WTC11 (cell line): ENCODE data around the gene KCNH3.

Experiments used
- CREB1 ChIP-seq: sonication (generic); formaldehyde crosslinking; IDR thresholded peaks from 2 replicates; pipeline ENCODE4 v1.8.0; 2023; ENCODE audit warnings: mild to moderate bottlenecking, missing genetic modification reagents
- GABPB1 ChIP-seq: sonication (generic); formaldehyde crosslinking; IDR thresholded peaks from 2 replicates; pipeline ENCODE4 v1.8.1; 2023; ENCODE audit warnings: mild to moderate bottlenecking, missing genetic modification reagents
- GTF2I ChIP-seq: fragments of 250-450 bp; sonication (Bioruptor Pico); conservative IDR thresholded peaks from 2 replicates; pipeline ENCODE4 v1.4.0; 2021; ENCODE audit warnings: mild to moderate bottlenecking
- NR1H2 ChIP-seq: sonication (generic); formaldehyde crosslinking; IDR thresholded peaks from 2 replicates; pipeline ENCODE4 v1.9.0; 2021; ENCODE audit warnings: mild to moderate bottlenecking, moderate library complexity, missing genetic modification reagents
- TCF7 ChIP-seq: sonication (generic); formaldehyde crosslinking; IDR thresholded peaks from 2 replicates; pipeline ENCODE4 v1.8.0; 2022; ENCODE audit warnings: mild to moderate bottlenecking, low read depth, missing genetic modification reagents, moderate library complexity
- TF ChIP-seq, protein P1 (sequence below): fragments of 200-600 bp; IDR thresholded peaks from 2 replicates; pipeline ENCODE4 v1.8.0; 2022; ENCODE audit warnings: antibody characterized with exemption
- TF ChIP-seq, protein P2 (sequence below): sonication (generic); formaldehyde crosslinking; IDR thresholded peaks from 2 replicates; pipeline ENCODE4 v1.8.1; 2023; ENCODE audit warnings: mild to moderate bottlenecking, missing genetic modification reagents, moderate library complexity
- TF ChIP-seq, protein P3 (sequence below): sonication (generic); formaldehyde crosslinking; conservative IDR thresholded peaks from 2 replicates; pipeline ENCODE4 v1.8.1; 2022; ENCODE audit warnings: mild to moderate bottlenecking, missing genetic modification reagents
- TF ChIP-seq, protein P4 (sequence below): sonication (generic); formaldehyde crosslinking; IDR thresholded peaks from 2 replicates; pipeline ENCODE4 v1.8.0; 2023; ENCODE audit warnings: missing genetic modification reagents, mild to moderate bottlenecking, borderline replicate concordance

DNA sequence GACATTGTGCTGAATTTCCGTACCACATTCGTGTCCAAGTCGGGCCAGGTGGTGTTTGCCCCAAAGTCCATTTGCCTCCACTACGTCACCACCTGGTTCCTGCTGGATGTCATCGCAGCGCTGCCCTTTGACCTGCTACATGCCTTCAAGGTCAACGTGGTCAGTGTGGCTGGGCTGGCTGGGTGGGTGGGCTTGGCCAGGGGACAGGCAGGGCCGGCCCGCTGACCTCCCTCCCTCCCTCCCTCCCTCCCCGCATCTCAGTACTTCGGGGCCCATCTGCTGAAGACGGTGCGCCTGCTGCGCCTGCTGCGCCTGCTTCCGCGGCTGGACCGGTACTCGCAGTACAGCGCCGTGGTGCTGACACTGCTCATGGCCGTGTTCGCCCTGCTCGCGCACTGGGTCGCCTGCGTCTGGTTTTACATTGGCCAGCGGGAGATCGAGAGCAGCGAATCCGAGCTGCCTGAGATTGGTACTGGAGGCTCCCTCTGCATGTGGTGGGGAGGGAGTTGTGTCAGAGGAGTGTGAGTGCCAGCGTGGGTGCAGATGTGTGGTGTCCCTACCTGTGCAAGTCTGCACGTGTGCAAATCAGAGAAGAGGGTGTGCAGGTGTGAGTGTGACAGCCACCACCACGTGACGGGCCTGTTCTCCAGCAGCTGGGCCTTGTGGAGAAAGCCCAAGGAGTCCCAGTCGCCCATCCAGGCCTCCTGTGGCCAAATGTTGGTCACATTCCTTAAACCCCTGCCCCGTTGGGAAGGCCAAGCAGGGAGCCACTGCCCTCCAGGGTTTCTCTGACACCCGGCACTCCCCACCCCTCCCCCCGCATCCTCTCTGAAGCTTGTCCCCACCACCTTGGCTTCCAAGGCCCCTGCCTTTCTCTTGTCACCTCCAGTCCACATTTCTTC lies 5.3 kb downstream of the KCNH3 start:
- TF ChIP-seq, protein P1, sequence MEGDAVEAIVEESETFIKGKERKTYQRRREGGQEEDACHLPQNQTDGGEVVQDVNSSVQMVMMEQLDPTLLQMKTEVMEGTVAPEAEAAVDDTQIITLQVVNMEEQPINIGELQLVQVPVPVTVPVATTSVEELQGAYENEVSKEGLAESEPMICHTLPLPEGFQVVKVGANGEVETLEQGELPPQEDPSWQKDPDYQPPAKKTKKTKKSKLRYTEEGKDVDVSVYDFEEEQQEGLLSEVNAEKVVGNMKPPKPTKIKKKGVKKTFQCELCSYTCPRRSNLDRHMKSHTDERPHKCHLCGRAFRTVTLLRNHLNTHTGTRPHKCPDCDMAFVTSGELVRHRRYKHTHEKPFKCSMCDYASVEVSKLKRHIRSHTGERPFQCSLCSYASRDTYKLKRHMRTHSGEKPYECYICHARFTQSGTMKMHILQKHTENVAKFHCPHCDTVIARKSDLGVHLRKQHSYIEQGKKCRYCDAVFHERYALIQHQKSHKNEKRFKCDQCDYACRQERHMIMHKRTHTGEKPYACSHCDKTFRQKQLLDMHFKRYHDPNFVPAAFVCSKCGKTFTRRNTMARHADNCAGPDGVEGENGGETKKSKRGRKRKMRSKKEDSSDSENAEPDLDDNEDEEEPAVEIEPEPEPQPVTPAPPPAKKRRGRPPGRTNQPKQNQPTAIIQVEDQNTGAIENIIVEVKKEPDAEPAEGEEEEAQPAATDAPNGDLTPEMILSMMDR = no peak
- TF ChIP-seq NR1H2 (CRISPR knock-in tag) (no peak), CREB1 (CRISPR knock-in tag) (no peak), GTF2I (CRISPR knock-in tag) (no peak), GABPB1 (no peak), TCF7 (CRISPR knock-in tag) (no peak)
- TF ChIP-seq, protein P2, sequence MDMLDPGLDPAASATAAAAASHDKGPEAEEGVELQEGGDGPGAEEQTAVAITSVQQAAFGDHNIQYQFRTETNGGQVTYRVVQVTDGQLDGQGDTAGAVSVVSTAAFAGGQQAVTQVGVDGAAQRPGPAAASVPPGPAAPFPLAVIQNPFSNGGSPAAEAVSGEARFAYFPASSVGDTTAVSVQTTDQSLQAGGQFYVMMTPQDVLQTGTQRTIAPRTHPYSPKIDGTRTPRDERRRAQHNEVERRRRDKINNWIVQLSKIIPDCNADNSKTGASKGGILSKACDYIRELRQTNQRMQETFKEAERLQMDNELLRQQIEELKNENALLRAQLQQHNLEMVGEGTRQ (CRISPR knock-in tag) = peak; percentile 69
- TF ChIP-seq, protein P3, sequence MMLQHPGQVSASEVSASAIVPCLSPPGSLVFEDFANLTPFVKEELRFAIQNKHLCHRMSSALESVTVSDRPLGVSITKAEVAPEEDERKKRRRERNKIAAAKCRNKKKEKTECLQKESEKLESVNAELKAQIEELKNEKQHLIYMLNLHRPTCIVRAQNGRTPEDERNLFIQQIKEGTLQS = no peak
- TF ChIP-seq, protein P4, sequence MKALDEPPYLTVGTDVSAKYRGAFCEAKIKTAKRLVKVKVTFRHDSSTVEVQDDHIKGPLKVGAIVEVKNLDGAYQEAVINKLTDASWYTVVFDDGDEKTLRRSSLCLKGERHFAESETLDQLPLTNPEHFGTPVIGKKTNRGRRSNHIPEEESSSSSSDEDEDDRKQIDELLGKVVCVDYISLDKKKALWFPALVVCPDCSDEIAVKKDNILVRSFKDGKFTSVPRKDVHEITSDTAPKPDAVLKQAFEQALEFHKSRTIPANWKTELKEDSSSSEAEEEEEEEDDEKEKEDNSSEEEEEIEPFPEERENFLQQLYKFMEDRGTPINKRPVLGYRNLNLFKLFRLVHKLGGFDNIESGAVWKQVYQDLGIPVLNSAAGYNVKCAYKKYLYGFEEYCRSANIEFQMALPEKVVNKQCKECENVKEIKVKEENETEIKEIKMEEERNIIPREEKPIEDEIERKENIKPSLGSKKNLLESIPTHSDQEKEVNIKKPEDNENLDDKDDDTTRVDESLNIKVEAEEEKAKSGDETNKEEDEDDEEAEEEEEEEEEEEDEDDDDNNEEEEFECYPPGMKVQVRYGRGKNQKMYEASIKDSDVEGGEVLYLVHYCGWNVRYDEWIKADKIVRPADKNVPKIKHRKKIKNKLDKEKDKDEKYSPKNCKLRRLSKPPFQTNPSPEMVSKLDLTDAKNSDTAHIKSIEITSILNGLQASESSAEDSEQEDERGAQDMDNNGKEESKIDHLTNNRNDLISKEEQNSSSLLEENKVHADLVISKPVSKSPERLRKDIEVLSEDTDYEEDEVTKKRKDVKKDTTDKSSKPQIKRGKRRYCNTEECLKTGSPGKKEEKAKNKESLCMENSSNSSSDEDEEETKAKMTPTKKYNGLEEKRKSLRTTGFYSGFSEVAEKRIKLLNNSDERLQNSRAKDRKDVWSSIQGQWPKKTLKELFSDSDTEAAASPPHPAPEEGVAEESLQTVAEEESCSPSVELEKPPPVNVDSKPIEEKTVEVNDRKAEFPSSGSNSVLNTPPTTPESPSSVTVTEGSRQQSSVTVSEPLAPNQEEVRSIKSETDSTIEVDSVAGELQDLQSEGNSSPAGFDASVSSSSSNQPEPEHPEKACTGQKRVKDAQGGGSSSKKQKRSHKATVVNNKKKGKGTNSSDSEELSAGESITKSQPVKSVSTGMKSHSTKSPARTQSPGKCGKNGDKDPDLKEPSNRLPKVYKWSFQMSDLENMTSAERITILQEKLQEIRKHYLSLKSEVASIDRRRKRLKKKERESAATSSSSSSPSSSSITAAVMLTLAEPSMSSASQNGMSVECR = no peak
